B cell (primary cell): ENCODE results near the gene FANCC. TPM values are rescaled to one million over a fixed set of nuclear protein-coding genes. Genes with fewer than 3 reads are reported as not detected.
"Not testable (repeated sequence)": the region's sequence is repeated elsewhere in the genome, so short reads cannot be mapped to it uniquely, and the experiment has no call there.

Source experiments
- ATAC-seq: fragments of 200-7000 bp; cut with Tn5 transposase; one replicate; pipeline ENCODE4 v1.10.0; 2021; ENCODE audit warnings: low read depth, mild to moderate bottlenecking, moderate number of reproducible peaks, moderate library complexity
- CTCF ChIA-PET: fragments of 350-600 bp; sonication (Branson Sonifier 250); formaldehyde crosslinking; loops from one replicate; lab custom pipeline; 2021; ENCODE audit warnings: antibody characterized with exemption, inconsistent platforms; lab: Charles Lee
- POLR2A ChIA-PET: fragments of 350-600 bp; sonication (Branson Sonifier 250); formaldehyde crosslinking; loops from one replicate; lab custom pipeline; 2021; ENCODE audit warnings: antibody characterized with exemption; lab: Charles Lee
- DNase-seq: peaks from one replicate; pipeline ENCODE4 v3.0.0; 2013
- H2AFZ ChIP-seq: 2 replicates; pipeline ENCODE4 v1.6.1; 2012; ENCODE audit warnings: mild to moderate bottlenecking, low read depth, low read length; ENCODE audit not compliant: insufficient read depth, poor library complexity, severe bottlenecking
- H3K27ac ChIP-seq, 2 donors: 1 replicate in 1 of 2; 2 replicates in 1 of 2; pipeline ENCODE4 v1.5.1; 2012 to 2013; ENCODE audit warnings: low read length in 2 of 2, mild to moderate bottlenecking in 2 of 2, moderate library complexity in 1 of 2
- H3K27me3 ChIP-seq, 4 experiments: fragments of 200-600 bp in 1 of 4; sonication (generic) in 1 of 4; replicated peaks in 1 of 4; 1 replicate in 2 of 4; 2 replicates in 2 of 4; pipeline versions ENCODE4 v1.6.1 to v1.7.0; 2013 to 2016; ENCODE audit warnings: low read length in 3 of 4, mild to moderate bottlenecking in 2 of 4, mixed read lengths in 1 of 4, moderate library complexity in 1 of 4; ENCODE audit not compliant: insufficient read depth in 4 of 4, control insufficient read depth in 3 of 4; ENCODE audit errors: control extremely low read depth in 1 of 4
- H3K36me3 ChIP-seq, 2 experiments: replicated peaks in 1 of 2; 1 replicate in 1 of 2; 2 replicates in 1 of 2; pipeline versions ENCODE4 v1.6.1 to v1.7.1; 2013; ENCODE audit warnings: low read length in 1 of 2; ENCODE audit not compliant: insufficient read depth in 2 of 2, control insufficient read depth in 1 of 2; ENCODE audit errors: control extremely low read depth in 1 of 2, extremely low read depth in 1 of 2
- H3K4me1 ChIP-seq, 2 donors: fragments of 200-600 bp in 1 of 2; sonication (generic) in 1 of 2; 1 replicate in 1 of 2; 2 replicates in 1 of 2; pipeline versions ENCODE4 v1.5.1 to v1.6.1; 2013 to 2017; ENCODE audit warnings: low read length in 2 of 2; ENCODE audit not compliant: control insufficient read depth in 2 of 2, insufficient read depth in 2 of 2
- H3K4me2 ChIP-seq: replicated peaks from 2 replicates; pipeline ENCODE3; 2012; ENCODE audit warnings: mild to moderate bottlenecking, low read depth, low read length; ENCODE audit not compliant: poor library complexity, severe bottlenecking
- H3K4me3 ChIP-seq, 5 experiments: fragments of 200-600 bp in 1 of 5; sonication (generic) in 1 of 5; 1 replicate in 3 of 5; 2 replicates in 2 of 5; pipeline versions ENCODE4 v1.5.1 to v1.7.0; 2011 to 2016; ENCODE audit warnings: low read length in 4 of 5, mild to moderate bottlenecking in 4 of 5, low read depth in 2 of 5, control low read depth in 1 of 5, moderate library complexity in 1 of 5; ENCODE audit not compliant: insufficient read depth in 1 of 5; ENCODE audit errors: control extremely low read depth in 1 of 5, extremely low read depth in 1 of 5
- H3K79me2 ChIP-seq: fragments of 200-600 bp; sonication (generic); one replicate; pipeline ENCODE4 v1.6.0; 2016; ENCODE audit warnings: low read length; ENCODE audit not compliant: control insufficient read depth, insufficient read depth
- H3K9ac ChIP-seq: fragments of 200-600 bp; sonication (generic); 2 replicates; pipeline ENCODE4 v1.6.1; 2017; ENCODE audit warnings: mild to moderate bottlenecking, low read length, moderate library complexity
- H3K9me3 ChIP-seq, 3 donors: one replicate each; pipeline versions ENCODE4 v1.6.1 to v1.7.1; 2013; ENCODE audit warnings: low read length in 2 of 3; ENCODE audit not compliant: control insufficient read depth in 2 of 3, insufficient read depth in 1 of 3; ENCODE audit errors: control extremely low read depth in 1 of 3
- H4K20me1 ChIP-seq: 2 replicates; pipeline ENCODE4 v1.6.0; 2012; ENCODE audit warnings: mild to moderate bottlenecking, low read length; ENCODE audit not compliant: insufficient read depth, control insufficient read depth, poor library complexity, severe bottlenecking
- H3K27ac Mint-ChIP-seq: one replicate; pipeline ENCODE4 v1.8.0; 2021; ENCODE audit warnings: mixed read lengths
- H3K27me3 Mint-ChIP-seq: one replicate; pipeline ENCODE4 v1.8.0; 2021; ENCODE audit warnings: mixed read lengths
- H3K4me1 Mint-ChIP-seq: one replicate; pipeline ENCODE4 v1.8.0; 2021; ENCODE audit warnings: mixed read lengths
- H3K4me3 Mint-ChIP-seq: one replicate; pipeline ENCODE4 v1.8.0; 2021; ENCODE audit warnings: mixed read lengths
- H3K9me3 Mint-ChIP-seq: one replicate; pipeline ENCODE4 v1.8.0; 2022; ENCODE audit warnings: mixed read lengths; ENCODE audit not compliant: insufficient read depth
- CTCF ChIP-seq: fragments of 200-600 bp; IDR thresholded peaks from one replicate; pipeline ENCODE4 v1.8.0; 2022; ENCODE audit warnings: antibody characterized with exemption, mild to moderate bottlenecking
- EZH2 ChIP-seq: IDR thresholded peaks from 2 replicates; pipeline ENCODE4 v1.6.1; 2012; ENCODE audit warnings: borderline replicate concordance, low read depth, mild to moderate bottlenecking, moderate library complexity, low read length; ENCODE audit not compliant: insufficient read depth, poor library complexity, severe bottlenecking
- WGBS: methylation state at CpG from one replicate; pipeline ENCODE4 v1.1.5; 2013; ENCODE audit warnings: missing lambda C conversion rate; ENCODE audit not compliant: insufficient coverage; 5-methylcytosine and 5-hydroxymethylcytosine counted together
- intact Hi-C: fragments of 100-400 bp; cut with micrococcal nuclease; formaldehyde crosslinking; loops from one replicate; pipeline ENCODE4 v1.10.0; 2022
- polyA plus RNA-seq: library from polyadenylated mRNA; depleted of rRNA; stranded (reverse); fragments of >200 nt; gene quantifications from 2 replicates; pipeline ENCODE4 v1.2.3, GENCODE V29; 2012
- total RNA-seq, 2 donors: library from RNA; stranded (reverse); fragments of 120-200 nt in 1 of 2; gene quantifications; 1 replicate in 1 of 2; 2 replicates in 1 of 2; pipeline versions ENCODE4 v1.2.3 to v1.2.4, GENCODE V29; 2013 to 2022

FANCC gene
- total and polyA plus RNA-seq, 2 donors (not counting 1 experiment from before 2014, with no cell fraction given): 1.8 to 11.1 TPM

GRCh38 chr9:95225076-95225725, 92.3 kb downstream of the FANCC start:
- intact Hi-C loops: no loop called here
- Histone ChIP-seq H3K27ac (no peak overlapping the region), H2AFZ (no peak overlapping the region), H4K20me1 (no peaks in the 10 kb centered on the region), H3K9me3 (no peaks in the 10 kb centered on the region), H3K79me2 (no peaks in the 10 kb centered on the region), H3K36me3 (no peaks in the 10 kb centered on the region), H3K4me1 (no peaks in the 10 kb centered on the region), H3K4me2 (no peak overlapping the region), H3K4me3 (no peak overlapping the region), H3K27me3 (no peaks in the 10 kb centered on the region), H3K9ac (no peak overlapping the region)
- DNase-seq (no peak), ATAC-seq (no peak)
- Mint-ChIP-seq H3K4me3 (no peak overlapping the region), H3K27ac (no peak overlapping the region), H3K27me3 (no peaks in the 10 kb centered on the region), H3K9me3 (no peaks in the 10 kb centered on the region), H3K4me1 (no peaks in the 10 kb centered on the region)
- 100% methylated on average over 1 of the region's 5 CpGs for WGBS
- ChIA-PET POLR2A (no interaction called here), CTCF (interaction anchor here (1.1 kb wide), 1 partner anchor 45 kb away, joined by 6 read pairs; no protein-coding TSS in a partner anchor)
- TF ChIP-seq CTCF (no peak), EZH2 (no peak)

- H3K9me3 Mint-ChIP-seq: no peaks in the 10 kb centered on the region
- H3K36me3 ChIP-seq: no peaks in the 10 kb centered on the region
- POLR2A ChIA-PET: no interaction called here
- no peak overlapping the region for H3K27ac Mint-ChIP-seq
- no peak overlapping the region for H3K27ac ChIP-seq
- no peaks in the 10 kb centered on the region for H3K27me3 Mint-ChIP-seq
- TF ChIP-seq CTCF: no peak
- TF ChIP-seq EZH2: no peak
- no peak overlapping the region for H3K9ac ChIP-seq
- H3K27me3 ChIP-seq: no peaks in the 10 kb centered on the region
- intact Hi-C loops: no loop called here
- H3K4me1 Mint-ChIP-seq: no peaks in the 10 kb centered on the region
- no CpG with 5 or more reads among the region's 3 CpGs for WGBS
- H3K4me3 Mint-ChIP-seq: no peak overlapping the region
- no peak overlapping the region for H3K4me2 ChIP-seq
- ATAC-seq (no peak), DNase-seq (no peak)
- no peaks in the 10 kb centered on the region for H3K79me2 ChIP-seq
- CTCF ChIA-PET: interaction anchor here (1.1 kb wide), 1 partner anchor 44 kb away, joined by 6 read pairs; no protein-coding TSS in a partner anchor
- H3K9me3 ChIP-seq: no peaks in the 10 kb centered on the region
- H3K4me1 ChIP-seq: no peaks in the 10 kb centered on the region
- H4K20me1 ChIP-seq: no peaks in the 10 kb centered on the region
- H3K4me3 ChIP-seq: no peak overlapping the region
- no peak overlapping the region for H2AFZ ChIP-seq
These were observed 93.0 kb downstream of the FANCC start for GRCh38 chr9:95224376-95225019.

- H2AFZ ChIP-seq, intact Hi-C loops, H3K27ac Mint-ChIP-seq, H3K27me3 Mint-ChIP-seq, H3K27me3 ChIP-seq, H3K9me3 Mint-ChIP-seq, H3K27ac ChIP-seq, H3K4me2 ChIP-seq, H3K36me3 ChIP-seq, H3K4me3 Mint-ChIP-seq, H3K4me3 ChIP-seq, H3K9me3 ChIP-seq, H4K20me1 ChIP-seq, ATAC-seq, DNase-seq, CTCF ChIA-PET, H3K79me2 ChIP-seq, H3K9ac ChIP-seq: not testable (repeated sequence)
- POLR2A ChIA-PET: interaction anchor here (0.6 kb wide), 1 partner anchor 959 kb away, joined by 5 read pairs; no protein-coding TSS in a partner anchor
- H3K4me1 ChIP-seq: peaks cover 12 to 17% of the 10 kb centered on the region in 2 donors
- H3K4me1 Mint-ChIP-seq: peaks cover 26% of the 10 kb centered on the region
- no CpG with 5 or more reads among the region's 4 CpGs for WGBS
These were observed 97.2 kb downstream of the FANCC start for GRCh38 chr9:95220352-95220751.
